HFF-Myc (cell line): ENCODE measurements around the gene SMAD7.

Experiments used
- DNase-seq: peaks from one replicate; pipeline ENCODE4 v3.0.0-alpha.2; 2011; ENCODE audit warnings: low read depth; ENCODE audit errors: extremely low read depth
- H3K4me3 ChIP-seq: replicated peaks from 2 replicates; pipeline ENCODE4 v1.5.1; 2011; ENCODE audit warnings: low read depth, mild to moderate bottlenecking, control low read depth, low read length
- CTCF ChIP-seq: IDR thresholded peaks from 2 replicates; pipeline ENCODE4 v1.5.1; 2012; ENCODE audit warnings: mild to moderate bottlenecking, low read depth, low read length, control low read depth; ENCODE audit errors: missing control alignments

The SMAD7 gene

GRCh38 chr18:48913775-48914174 lies 37.0 kb downstream of the SMAD7 start:
- no peak for DNase-seq
- no peak for TF ChIP-seq CTCF
- H3K4me3 ChIP-seq = no peak overlapping the region

- TF ChIP-seq CTCF = peak; percentile 14
- H3K4me3 ChIP-seq = no peak overlapping the region
- no peak for DNase-seq
Measured at GRCh38 chr18:48913201-48913600, 37.6 kb downstream of the SMAD7 start.

- no peak overlapping the region for H3K4me3 ChIP-seq
- no peak for DNase-seq
- no peak for TF ChIP-seq CTCF
Measured at GRCh38 chr18:48910972-48911545, 39.7 kb downstream of the SMAD7 start.

- no peak overlapping the region for H3K4me3 ChIP-seq
- no peak for DNase-seq
- no peak for TF ChIP-seq CTCF
Measured at GRCh38 chr18:48909721-48910120, 41.0 kb downstream of the SMAD7 start.

- H3K4me3 ChIP-seq = no peak overlapping the region
Measured at GRCh38 chr18:48908916-48909315, 41.8 kb downstream of the SMAD7 start.

GRCh38 chr18:48905513-48905912 lies 45.3 kb downstream of the SMAD7 start:
- no peak for DNase-seq
- H3K4me3 ChIP-seq = no peak overlapping the region
- no peak for TF ChIP-seq CTCF

More at GRCh38 chr18:48908916-48909315, 41.8 kb downstream of the SMAD7 start:
- DNase-seq = no peak
- no peak for TF ChIP-seq CTCF

GRCh38 chr18:48904847-48905394 lies 45.8 kb downstream of the SMAD7 start:
- TF ChIP-seq CTCF = no peak
- DNase-seq = no peak
- no peak overlapping the region for H3K4me3 ChIP-seq
